Astrocyte (in vitro differentiated cells and primary cell): Measurements from ENCODE around the gene TAAR1.

Experiments used
- EZH2 ChIP-seq: IDR thresholded peaks from 2 replicates; pipeline ENCODE4 v1.6.1; 2012; ENCODE audit warnings: mild to moderate bottlenecking, low read length, inconsistent platforms; ENCODE audit not compliant: insufficient read depth
- TF ChIP-seq, protein P1 (sequence below): IDR thresholded peaks from 2 replicates; pipeline ENCODE4 v1.5.1; 2011; ENCODE audit warnings: low read depth, mild to moderate bottlenecking, inconsistent platforms, low read length, moderate library complexity; ENCODE audit not compliant: insufficient read depth

DNA sequence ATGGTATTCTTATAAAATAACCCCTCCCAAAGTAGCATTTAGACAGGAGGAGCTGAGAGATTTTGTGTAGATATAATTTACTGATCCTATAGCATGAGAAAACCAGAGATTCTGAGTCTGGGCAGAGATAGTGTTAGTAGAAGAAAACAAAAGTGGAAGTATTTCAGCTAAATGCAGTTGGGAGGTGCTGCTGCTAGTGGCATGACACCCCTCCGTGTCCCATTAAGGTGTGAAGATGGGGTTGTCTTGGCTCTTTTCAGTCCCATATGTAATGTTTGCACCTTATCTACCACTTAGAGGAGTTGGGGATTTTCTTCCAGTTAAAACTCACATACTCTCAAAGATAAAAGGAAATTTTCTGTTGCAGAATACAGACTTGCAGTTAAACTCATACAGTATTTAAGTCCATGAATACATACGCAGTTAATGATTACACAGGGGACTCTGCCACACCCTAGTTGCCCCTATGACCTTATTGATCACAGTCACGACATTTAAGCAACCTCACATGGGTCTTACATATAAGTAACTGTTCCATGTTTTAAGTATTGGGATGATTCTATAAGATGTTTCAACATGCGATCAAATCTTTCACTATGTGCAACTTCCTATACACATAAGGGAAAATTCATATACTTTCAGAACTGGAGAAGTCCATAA lies 46.4 kb downstream of the TAAR1 start:
- TF ChIP-seq, protein P1, sequence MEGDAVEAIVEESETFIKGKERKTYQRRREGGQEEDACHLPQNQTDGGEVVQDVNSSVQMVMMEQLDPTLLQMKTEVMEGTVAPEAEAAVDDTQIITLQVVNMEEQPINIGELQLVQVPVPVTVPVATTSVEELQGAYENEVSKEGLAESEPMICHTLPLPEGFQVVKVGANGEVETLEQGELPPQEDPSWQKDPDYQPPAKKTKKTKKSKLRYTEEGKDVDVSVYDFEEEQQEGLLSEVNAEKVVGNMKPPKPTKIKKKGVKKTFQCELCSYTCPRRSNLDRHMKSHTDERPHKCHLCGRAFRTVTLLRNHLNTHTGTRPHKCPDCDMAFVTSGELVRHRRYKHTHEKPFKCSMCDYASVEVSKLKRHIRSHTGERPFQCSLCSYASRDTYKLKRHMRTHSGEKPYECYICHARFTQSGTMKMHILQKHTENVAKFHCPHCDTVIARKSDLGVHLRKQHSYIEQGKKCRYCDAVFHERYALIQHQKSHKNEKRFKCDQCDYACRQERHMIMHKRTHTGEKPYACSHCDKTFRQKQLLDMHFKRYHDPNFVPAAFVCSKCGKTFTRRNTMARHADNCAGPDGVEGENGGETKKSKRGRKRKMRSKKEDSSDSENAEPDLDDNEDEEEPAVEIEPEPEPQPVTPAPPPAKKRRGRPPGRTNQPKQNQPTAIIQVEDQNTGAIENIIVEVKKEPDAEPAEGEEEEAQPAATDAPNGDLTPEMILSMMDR, result no peak
- no peak for TF ChIP-seq EZH2
